HEK293 (cell line): ENCODE data around the gene SFXN1.

ENCODE experiments used
- CTCF ChIA-PET: fragments of 350-600 bp; formaldehyde crosslinking; extraction: SDS; loops from one replicate; lab custom pipeline; 2021; ENCODE audit warnings: antibody characterized with exemption; lab: Yijun Ruan, JAX
- POLR2A ChIA-PET: fragments of 300-600 bp; formaldehyde crosslinking; extraction: SDS; loops from one replicate; lab custom pipeline; 2020; ENCODE audit warnings: antibody characterized with exemption, inconsistent platforms; lab: Yijun Ruan, JAX
- H3K27ac ChIP-seq: fragments of 200-500 bp; sonication (Bioruptor generic); 2 replicates; pipeline ENCODE4 v1.5.1; 2014; ENCODE audit warnings: low read depth, low read length, control low read depth, inconsistent platforms; ENCODE audit errors: extremely low read depth
- H3K36me3 ChIP-seq, 2 experiments: fragments of 200-500 bp in 1 of 2; sonication (Bioruptor generic) in 1 of 2; 1 replicate in 1 of 2; 2 replicates in 1 of 2; pipeline ENCODE4 v1.5.1; 2014 to 2017; ENCODE audit warnings: inconsistent platforms in 2 of 2, low read length in 2 of 2; ENCODE audit not compliant: control insufficient read depth in 2 of 2, insufficient read depth in 1 of 2
- H3K4me1 ChIP-seq: fragments of 200-500 bp; sonication (Bioruptor generic); 2 replicates; pipeline ENCODE4 v1.5.1; 2014; ENCODE audit warnings: mild to moderate bottlenecking, low read length, inconsistent platforms; ENCODE audit not compliant: control insufficient read depth, insufficient read depth
- H3K4me3 ChIP-seq: 2 replicates; pipeline ENCODE4 v1.5.1; 2011; ENCODE audit warnings: low read depth, mild to moderate bottlenecking, control low read depth, low read length, moderate library complexity
- H3K9me3 ChIP-seq: fragments of 200-500 bp; sonication (Bioruptor generic); 2 replicates; pipeline ENCODE4 v1.5.1; 2014; ENCODE audit warnings: low read depth, low read length, inconsistent platforms; ENCODE audit not compliant: control insufficient read depth, insufficient read depth
- GLIS2 ChIP-seq: fragments of 450-650 bp; formaldehyde crosslinking; IDR thresholded peaks from 2 replicates; pipeline ENCODE4 v1.5.1; 2016; ENCODE audit warnings: missing biosample characterization, missing genetic modification characterization
- KLF9 ChIP-seq: fragments of 450-650 bp; formaldehyde crosslinking; IDR thresholded peaks from 2 replicates; pipeline ENCODE4 v1.5.1; 2016; ENCODE audit warnings: missing biosample characterization, missing genetic modification characterization, low read depth
- OSR2 ChIP-seq: fragments of 450-650 bp; formaldehyde crosslinking; IDR thresholded peaks from 2 replicates; pipeline ENCODE4 v1.5.1; 2016; ENCODE audit warnings: missing biosample characterization, missing genetic modification characterization
- PRDM10 ChIP-seq: fragments of 450-650 bp; formaldehyde crosslinking; IDR thresholded peaks from 2 replicates; pipeline ENCODE4 v1.5.1; 2016; ENCODE audit warnings: missing biosample characterization, missing genetic modification characterization
- REPIN1 ChIP-seq: fragments of 450-650 bp; formaldehyde crosslinking; IDR thresholded peaks from 2 replicates; pipeline ENCODE4 v1.5.1; 2017; ENCODE audit warnings: missing biosample characterization, missing genetic modification characterization, low read depth
- SCRT2 ChIP-seq: fragments of 450-650 bp; formaldehyde crosslinking; IDR thresholded peaks from 2 replicates; pipeline ENCODE4 v1.5.1; 2016; ENCODE audit warnings: missing biosample characterization, missing genetic modification characterization
- ZBTB11 ChIP-seq: fragments of 450-650 bp; formaldehyde crosslinking; conservative IDR thresholded peaks from 2 replicates; pipeline ENCODE4 v1.5.1; 2016; ENCODE audit warnings: low read depth, missing biosample characterization, missing genetic modification characterization
- ZNF133 ChIP-seq: fragments of 450-650 bp; formaldehyde crosslinking; IDR thresholded peaks from 2 replicates; pipeline ENCODE4 v1.5.1; 2016; ENCODE audit warnings: missing biosample characterization, missing genetic modification characterization
- ZNF138 ChIP-seq: fragments of 450-650 bp; formaldehyde crosslinking; IDR thresholded peaks from 2 replicates; pipeline ENCODE4 v1.5.1; 2016; ENCODE audit warnings: missing biosample characterization, missing genetic modification characterization, borderline replicate concordance
- ZNF146 ChIP-seq: fragments of 450-650 bp; formaldehyde crosslinking; IDR thresholded peaks from 2 replicates; pipeline ENCODE4 v1.5.1; 2016; ENCODE audit warnings: missing biosample characterization, missing genetic modification characterization
- ZNF155 ChIP-seq: fragments of 450-650 bp; formaldehyde crosslinking; IDR thresholded peaks from 2 replicates; pipeline ENCODE4 v1.5.1; 2016; ENCODE audit warnings: missing biosample characterization, missing genetic modification characterization
- ZNF350 ChIP-seq: fragments of 450-650 bp; formaldehyde crosslinking; IDR thresholded peaks from 2 replicates; pipeline ENCODE4 v1.5.0; 2017; ENCODE audit warnings: missing biosample characterization, mild to moderate bottlenecking, missing genetic modification characterization
- ZNF394 ChIP-seq: fragments of 450-650 bp; formaldehyde crosslinking; IDR thresholded peaks from 2 replicates; pipeline ENCODE4 v1.5.1; 2016; ENCODE audit warnings: missing biosample characterization, missing genetic modification characterization, mild to moderate bottlenecking, moderate library complexity, borderline replicate concordance
- ZNF398 ChIP-seq: fragments of 450-650 bp; formaldehyde crosslinking; IDR thresholded peaks from 2 replicates; pipeline ENCODE4 v1.5.1; 2017; ENCODE audit warnings: missing biosample characterization, missing genetic modification characterization
- ZNF416 ChIP-seq: fragments of 450-650 bp; formaldehyde crosslinking; IDR thresholded peaks from 2 replicates; pipeline ENCODE4 v1.5.1; 2016; ENCODE audit warnings: missing biosample characterization, missing genetic modification characterization
- ZNF423 ChIP-seq: fragments of 450-650 bp; formaldehyde crosslinking; IDR thresholded peaks from 2 replicates; pipeline ENCODE4 v1.5.1; 2016; ENCODE audit warnings: missing biosample characterization, missing genetic modification characterization
- ZNF433 ChIP-seq: fragments of 450-650 bp; formaldehyde crosslinking; IDR thresholded peaks from 2 replicates; pipeline ENCODE4 v1.5.1; 2016; ENCODE audit warnings: missing biosample characterization, missing genetic modification characterization, low read depth
- ZNF48 ChIP-seq: fragments of 450-650 bp; formaldehyde crosslinking; IDR thresholded peaks from 2 replicates; pipeline ENCODE4 v1.5.1; 2016; ENCODE audit warnings: missing biosample characterization, missing genetic modification characterization
- ZNF501 ChIP-seq: fragments of 450-650 bp; formaldehyde crosslinking; IDR thresholded peaks from 2 replicates; pipeline ENCODE4 v1.5.1; 2016; ENCODE audit warnings: missing biosample characterization, missing genetic modification characterization
- ZNF560 ChIP-seq: fragments of 450-650 bp; formaldehyde crosslinking; IDR thresholded peaks from 2 replicates; pipeline ENCODE4 v1.5.1; 2017; ENCODE audit warnings: missing biosample characterization, missing genetic modification characterization, borderline replicate concordance
- ZNF585B ChIP-seq: fragments of 450-650 bp; formaldehyde crosslinking; IDR thresholded peaks from 2 replicates; pipeline ENCODE4 v1.5.1; 2016; ENCODE audit warnings: missing biosample characterization, missing genetic modification characterization
- ZNF76 ChIP-seq: fragments of 450-650 bp; formaldehyde crosslinking; IDR thresholded peaks from 2 replicates; pipeline ENCODE4; 2016; ENCODE audit warnings: low read depth, missing biosample characterization, missing genetic modification characterization, borderline replicate concordance

The SFXN1 gene

GRCh38 chr5:175555168-175555785 is 76.9 kb downstream of the SFXN1 start (continued):
- TF ChIP-seq SCRT2 (tag by site-specific recombination): no peak
- TF ChIP-seq ZNF394 (tag by site-specific recombination): no peak
- TF ChIP-seq ZNF146 (tag by site-specific recombination): no peak

- ChIA-PET POLR2A (interaction anchor here (0.7 kb wide), 1 partner anchor 516 kb away, joined by 3 read pairs; no protein-coding TSS in a partner anchor), CTCF (interaction anchor here (0.6 to 1.3 kb wide), 3 partner anchors 22 to 162 kb away, joined by 3 to 5 read pairs (median 4); no protein-coding TSS in a partner anchor)
- no peak for TF ChIP-seq ZNF48 (tag by site-specific recombination)
- no peak for TF ChIP-seq REPIN1 (tag by site-specific recombination)
- TF ChIP-seq ZNF350 (tag by site-specific recombination): no peak
- TF ChIP-seq ZNF133: no peak
- TF ChIP-seq ZNF423 (tag by site-specific recombination): no peak
- TF ChIP-seq ZNF398 (tag by site-specific recombination): no peak
- no peak for TF ChIP-seq ZNF155
- no peak for TF ChIP-seq PRDM10 (tag by site-specific recombination)
- TF ChIP-seq ZNF416 (tag by site-specific recombination): no peak
- no peak for TF ChIP-seq OSR2 (tag by site-specific recombination)
- no peak for TF ChIP-seq ZNF138 (tag by site-specific recombination)
- TF ChIP-seq ZNF560 (tag by site-specific recombination): no peak
- TF ChIP-seq ZNF76 (tag by site-specific recombination): no peak
- TF ChIP-seq ZNF433 (tag by site-specific recombination): no peak
- TF ChIP-seq ZBTB11 (tag by site-specific recombination): no peak
- TF ChIP-seq GLIS2 (tag by site-specific recombination): no peak
- TF ChIP-seq ZNF501 (tag by site-specific recombination): no peak
- no peak for TF ChIP-seq ZNF585B (tag by site-specific recombination)
- TF ChIP-seq KLF9 (tag by site-specific recombination): no peak
These were observed 78.4 kb downstream of the SFXN1 start for GRCh38 chr5:175556794-175557193.

More at GRCh38 chr5:175556794-175557193, 78.4 kb downstream of the SFXN1 start:
- Histone ChIP-seq H3K9me3 (no peaks in the 10 kb centered on the region), H3K4me3 (no peak overlapping the region), H3K36me3 (no peaks in the 10 kb centered on the region), H3K4me1 (no peaks in the 10 kb centered on the region), H3K27ac (no peak overlapping the region)
